Activated CD4-positive, CD25-positive, alpha-beta regulatory T cell treated with anti-CD3 and anti-CD28 coated beads, Interleukin-2, amount 50 U/mL, for 24 hours (primary cell): Measurements from ENCODE around the gene HMSD.
A peak's percentile ranks its signal among the peaks of the same experiment; 100 is the strongest.

ENCODE experiments used
- ATAC-seq, 2 donors: fragments of 150-1000 bp; cut with Tn5 transposase; one replicate each; pipeline ENCODE4 v1.10.0; 2021; ENCODE audit warnings: mild to moderate bottlenecking in 1 of 2, moderate library complexity in 1 of 2

The HMSD gene

DNA sequence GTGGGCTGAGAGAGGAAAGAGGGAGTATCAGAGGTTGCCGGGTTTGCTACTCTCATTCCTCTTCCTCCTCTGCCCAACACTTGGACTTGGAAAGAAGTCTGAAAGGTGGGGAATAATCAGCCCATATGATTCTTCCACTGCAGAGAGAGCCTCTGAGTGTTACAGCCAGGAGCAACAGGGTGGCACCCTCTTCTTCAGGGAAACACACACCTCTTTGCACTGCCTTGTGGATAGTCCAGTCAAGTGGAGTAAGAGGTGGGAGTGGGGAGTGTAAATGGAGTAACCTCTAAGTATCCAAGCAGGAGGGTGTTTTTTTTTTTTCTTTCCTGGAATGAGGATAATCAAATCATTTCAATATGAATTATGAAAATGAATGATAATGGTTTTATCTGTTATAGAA lies 11.8 kb downstream of the HMSD start:
- no peak for ATAC-seq

GRCh38 chr18:63961435-63961980 lies 12.4 kb downstream of the HMSD start:
- ATAC-seq: no peak

DNA sequence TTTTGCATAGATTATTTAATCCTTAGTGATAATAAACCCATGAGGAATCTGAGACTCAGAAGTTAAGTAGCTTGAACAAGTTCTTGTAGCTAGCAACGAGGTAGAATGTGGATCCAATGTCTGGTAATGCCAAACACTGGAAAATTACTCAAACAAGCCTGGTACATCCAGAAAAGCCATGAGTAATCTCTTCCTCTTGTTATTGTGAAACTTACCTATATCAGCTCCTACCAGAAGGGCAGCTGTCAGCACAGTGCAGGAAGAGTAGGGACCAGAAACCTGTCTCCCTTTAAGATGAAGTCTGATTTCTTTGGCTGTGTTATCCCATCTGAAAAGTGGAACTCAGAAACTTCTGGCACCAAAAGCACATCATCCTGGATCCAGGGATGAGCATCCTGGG lies 13.0 kb downstream of the HMSD start:
- no peak for ATAC-seq

GRCh38 chr18:63963615-63964256 lies 14.6 kb downstream of the HMSD start:
- ATAC-seq: peak; percentile 58 to 70

- no peak for ATAC-seq
These were observed 15.8 kb downstream of the HMSD start for GRCh38 chr18:63964908-63965307.

- no peak for ATAC-seq
These were observed 16.7 kb downstream of the HMSD start for GRCh38 chr18:63965716-63966330.

GRCh38 chr18:63969942-63970808 lies 21.1 kb downstream of the HMSD start, which contains the start of gene SERPINB8:
TSS of gene SERPINB8 (plus strand) at chr18:63970081. CDS start at chr18:63978309, 8,228 bp downstream.
- ATAC-seq: peak; percentile 90 to 93

DNA sequence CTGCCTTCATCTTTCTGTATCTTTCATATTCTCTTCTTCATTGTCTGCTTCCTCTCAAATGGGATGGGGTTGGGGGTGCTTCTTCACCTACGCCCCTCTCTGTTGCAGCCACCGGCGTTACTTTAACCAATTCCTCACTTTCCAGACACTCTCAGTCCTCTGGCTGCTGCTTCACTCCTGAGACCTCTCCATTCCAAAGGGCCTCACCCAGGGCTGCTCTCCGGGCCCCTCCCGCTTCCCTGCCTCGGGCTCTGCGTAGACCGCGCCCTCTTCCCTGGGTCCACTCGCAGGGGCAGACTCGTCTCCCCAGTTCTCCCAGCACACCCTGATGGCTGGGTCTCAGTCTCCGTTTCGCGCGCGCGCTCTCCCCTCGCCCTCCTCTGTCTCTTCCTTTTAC lies 21.7 kb downstream of the HMSD start:
- no peak for ATAC-seq

- no peak for ATAC-seq
These were observed 22.4 kb downstream of the HMSD start for GRCh38 chr18:63971320-63972001.

GRCh38 chr18:63972002-63972376 lies 22.9 kb downstream of the HMSD start:
- ATAC-seq: no peak

DNA sequence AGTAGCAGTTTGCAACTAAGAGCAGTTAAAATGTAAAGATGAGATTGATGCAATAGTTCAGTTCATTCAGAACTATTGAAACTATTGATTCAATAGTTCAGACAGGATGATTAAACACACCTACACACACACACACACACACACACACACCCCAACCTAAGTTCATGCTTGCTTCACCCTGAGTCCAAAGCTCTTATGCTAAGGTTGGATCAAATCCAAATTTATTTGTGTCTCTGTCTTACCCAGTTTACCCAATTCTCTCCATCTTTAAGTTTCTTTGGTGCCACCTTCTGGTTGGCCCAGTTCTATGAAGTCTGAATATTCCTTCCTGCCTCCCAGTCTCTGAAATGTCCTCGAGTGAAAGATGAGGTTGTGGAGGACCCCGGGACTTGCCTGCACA lies 25.9 kb downstream of the HMSD start:
- no peak for ATAC-seq

GRCh38 chr18:63975628-63976027 lies 26.5 kb downstream of the HMSD start:
- no peak for ATAC-seq

DNA sequence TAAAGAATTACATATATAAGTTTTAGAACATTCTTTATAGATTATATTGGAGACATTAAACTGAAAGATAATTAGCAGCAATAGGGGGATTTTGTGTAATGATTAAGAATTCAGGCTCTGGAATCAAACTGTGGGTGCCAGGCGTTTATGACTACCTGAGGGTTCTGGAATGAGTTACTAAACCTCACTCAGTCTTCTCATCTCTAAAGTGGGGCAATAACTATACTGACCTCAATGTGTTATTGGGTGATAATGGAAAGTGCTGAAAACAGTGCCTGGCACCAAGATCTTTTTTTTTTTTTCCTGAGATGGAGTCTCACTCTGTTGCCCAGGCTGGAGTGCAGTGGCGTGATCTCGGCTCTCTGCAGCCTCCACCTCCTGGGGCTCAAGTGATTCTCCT lies 27.9 kb downstream of the HMSD start:
- ATAC-seq: peak in 1 of 2 donors; percentile 56

DNA sequence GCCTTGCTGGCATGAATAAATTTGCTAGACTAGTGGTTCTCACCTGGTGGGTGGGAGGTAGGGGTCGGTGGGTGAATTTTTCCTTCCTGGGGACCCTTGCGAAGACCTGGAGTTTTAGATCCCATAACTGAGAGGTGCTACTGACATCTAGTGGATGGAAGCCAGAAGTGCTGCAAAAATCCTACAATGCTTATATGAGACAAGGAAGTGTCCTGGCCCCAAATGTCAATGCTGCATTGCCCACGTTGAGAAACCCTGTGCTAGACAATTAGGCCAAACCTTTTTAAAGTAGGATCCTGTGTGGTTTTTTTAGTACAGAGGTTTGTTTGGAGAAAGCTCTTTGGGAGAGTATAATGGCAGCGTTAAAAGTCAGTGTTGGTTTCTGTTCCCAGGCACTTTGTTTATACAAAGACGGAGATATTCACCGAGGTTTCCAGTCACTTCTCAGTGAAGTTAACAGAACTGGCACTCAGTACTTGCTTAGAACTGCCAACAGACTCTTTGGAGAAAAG lies 30.4 kb downstream of the HMSD start:
- ATAC-seq: peak; percentile 33 to 44

DNA sequence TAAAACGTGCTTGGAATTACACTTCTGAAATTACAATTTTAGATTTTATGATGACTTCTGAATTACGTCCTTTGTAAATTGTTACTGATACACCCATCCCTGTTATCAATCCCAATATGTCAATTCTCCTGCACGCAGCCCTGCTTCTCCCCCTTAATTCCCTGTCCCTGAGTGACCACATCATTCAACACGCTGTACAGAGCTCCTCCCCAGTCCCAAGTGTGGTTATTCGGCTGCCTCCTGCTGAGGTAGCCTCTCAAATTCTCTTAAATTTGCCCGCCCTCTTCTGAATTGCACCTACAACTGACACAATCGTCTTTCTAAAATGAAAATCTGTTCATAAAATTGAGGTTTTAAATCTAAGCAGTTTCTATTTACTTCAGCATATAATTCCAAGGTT lies 30.9 kb downstream of the HMSD start:
- no peak for ATAC-seq

DNA sequence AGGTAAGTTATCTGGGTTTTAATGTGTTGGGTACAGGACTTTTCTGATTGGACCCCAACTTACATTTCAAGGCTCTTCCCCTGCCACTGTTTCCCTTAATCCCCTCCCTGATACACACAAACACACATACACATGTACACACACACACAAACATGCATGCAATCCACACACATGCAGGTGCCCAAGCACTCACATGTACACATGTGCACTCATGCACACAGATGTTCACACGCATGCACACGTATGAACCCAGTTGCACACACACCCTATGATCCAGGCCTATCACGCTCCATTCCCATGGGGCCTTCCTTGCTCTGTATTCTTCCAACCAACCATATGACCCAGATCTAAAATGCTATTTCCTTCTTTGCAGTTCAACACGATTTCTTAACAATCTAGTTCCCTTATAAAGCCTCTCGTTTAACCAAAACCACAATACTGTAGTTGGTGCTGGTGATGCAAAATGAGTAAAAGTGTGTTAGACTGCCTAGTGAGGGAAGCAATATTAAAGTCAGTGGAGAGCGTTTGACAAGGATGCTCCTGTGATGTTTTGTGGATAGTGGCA lies 31.9 kb downstream of the HMSD start:
- no peak for ATAC-seq

- no peak for ATAC-seq
These were observed 32.6 kb downstream of the HMSD start for GRCh38 chr18:63981719-63982118.

DNA sequence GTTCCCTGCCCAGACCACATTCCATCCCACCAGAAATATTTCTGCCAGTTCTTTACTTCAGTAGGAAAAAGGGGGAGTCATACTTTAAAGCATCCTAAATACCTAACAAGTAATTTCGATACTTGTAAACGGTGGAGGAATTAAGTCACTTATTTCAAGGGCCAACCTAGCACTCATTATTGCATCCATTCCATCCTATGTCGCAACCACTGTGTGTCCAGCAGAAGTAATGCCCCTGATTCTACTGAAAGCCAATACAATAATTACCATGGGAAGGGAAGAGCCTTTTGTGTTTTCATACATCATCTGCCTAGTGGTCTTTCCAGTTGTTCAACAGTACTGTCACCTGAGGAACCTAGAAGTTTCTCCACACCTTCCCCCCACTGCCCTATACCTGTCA lies 33.3 kb downstream of the HMSD start:
- no peak for ATAC-seq

GRCh38 chr18:63986885-63987284 lies 37.8 kb downstream of the HMSD start:
- ATAC-seq: no peak

GRCh38 chr18:63987743-63988142 lies 38.6 kb downstream of the HMSD start:
- ATAC-seq: no peak

DNA sequence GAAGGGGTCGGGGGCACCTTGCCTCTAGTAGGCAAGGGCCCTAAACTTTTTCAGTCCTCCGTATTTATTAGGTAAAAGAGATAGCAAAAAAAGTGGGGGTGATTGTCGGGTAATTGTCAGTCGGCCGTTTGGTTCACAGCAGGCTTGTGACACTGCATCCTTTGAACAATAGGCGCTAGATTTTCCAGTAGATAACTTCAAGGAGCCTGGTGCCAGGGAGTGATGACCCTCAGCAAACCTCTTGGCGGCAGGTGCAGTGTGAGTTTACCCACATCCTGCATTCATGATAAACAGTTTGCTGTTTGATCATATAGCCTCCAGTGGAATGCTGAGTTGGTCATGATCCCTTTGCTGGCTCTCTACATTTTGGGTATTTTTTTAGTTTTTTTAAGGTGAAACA lies 43.6 kb downstream of the HMSD start:
- no peak for ATAC-seq

GRCh38 chr18:63994783-63995399 lies 45.8 kb downstream of the HMSD start:
- ATAC-seq: no peak
